CD4-positive, alpha-beta T cell (primary cell): Measurements from ENCODE around the gene ZFP57. TPM values are rescaled to one million over a fixed set of nuclear protein-coding genes. Genes with fewer than 3 reads are reported as not detected.

Source experiments
- ATAC-seq: fragments of 200-7000 bp; cut with Tn5 transposase; one replicate; pipeline ENCODE4 v1.10.0; 2022; ENCODE audit warnings: mild to moderate bottlenecking; ENCODE audit not compliant: poor library complexity
- CTCF ChIA-PET: fragments of 350-600 bp; sonication (Branson Sonifier 250); formaldehyde crosslinking; loops from one replicate; lab custom pipeline; 2021; ENCODE audit warnings: antibody characterized with exemption, inconsistent platforms; lab: Charles Lee
- POLR2A ChIA-PET: fragments of 350-600 bp; sonication (Branson Sonifier 250); formaldehyde crosslinking; loops from one replicate; lab custom pipeline; 2021; ENCODE audit warnings: antibody characterized with exemption, inconsistent platforms; lab: Charles Lee
- DNase-seq, 14 experiments: peaks; one replicate each; pipeline ENCODE4 v3.0.0-alpha.2; 2013 to 2020; ENCODE audit warnings: mixed read lengths in 2 of 14
- H3K27ac ChIP-seq, 2 donors: one replicate each; pipeline versions ENCODE4 v1.5.1 to v1.7.0; 2013; ENCODE audit warnings: low read length in 2 of 2, low read depth in 1 of 2, mild to moderate bottlenecking in 1 of 2
- H3K27me3 ChIP-seq, 2 experiments: 1 replicate in 1 of 2; 2 replicates in 1 of 2; pipeline versions ENCODE4 v1.6.1 to v1.7.0; 2013; ENCODE audit warnings: low read length in 2 of 2, control low read depth in 1 of 2, mild to moderate bottlenecking in 1 of 2, moderate library complexity in 1 of 2; ENCODE audit not compliant: insufficient read depth in 2 of 2, control insufficient read depth in 1 of 2
- H3K36me3 ChIP-seq: one replicate; pipeline ENCODE4 v1.6.1; 2013; ENCODE audit warnings: low read length, control low read depth; ENCODE audit not compliant: insufficient read depth
- H3K4me1 ChIP-seq: one replicate; pipeline ENCODE4 v1.6.1; 2013; ENCODE audit warnings: low read length, control low read depth; ENCODE audit not compliant: insufficient read depth
- H3K4me3 ChIP-seq: one replicate; pipeline ENCODE4 v1.5.1; 2013; ENCODE audit warnings: mild to moderate bottlenecking, low read length, moderate library complexity
- H3K9me3 ChIP-seq, 2 experiments: 1 replicate in 1 of 2; 2 replicates in 1 of 2; pipeline versions ENCODE4 v1.6.1 to v1.7.0; 2013; ENCODE audit warnings: low read length in 2 of 2, mild to moderate bottlenecking in 2 of 2, control low read depth in 1 of 2, moderate library complexity in 1 of 2; ENCODE audit not compliant: control insufficient read depth in 1 of 2, insufficient read depth in 1 of 2
- H3K27ac Mint-ChIP-seq: one replicate; pipeline ENCODE4 v1.8.0; 2020; ENCODE audit warnings: mixed read lengths
- H3K27me3 Mint-ChIP-seq: one replicate; pipeline ENCODE4 v1.8.0; 2021; ENCODE audit warnings: mixed read lengths
- H3K36me3 Mint-ChIP-seq: one replicate; pipeline ENCODE4 v1.8.0; 2021; ENCODE audit warnings: low read depth, mixed read lengths
- H3K4me1 Mint-ChIP-seq: one replicate; pipeline ENCODE4 v1.8.0; 2021; ENCODE audit warnings: low read depth, mixed read lengths
- H3K4me3 Mint-ChIP-seq: one replicate; pipeline ENCODE4 v1.8.0; 2020; ENCODE audit warnings: mild to moderate bottlenecking, mixed read lengths
- H3K9me3 Mint-ChIP-seq: one replicate; pipeline ENCODE4 v1.8.0; 2020; ENCODE audit warnings: mixed read lengths
- intact Hi-C, 2 experiments: fragments of 100-400 bp; cut with DNase I in 1 of 2; cut with micrococcal nuclease in 1 of 2; formaldehyde crosslinking; loops; one replicate each; pipeline versions ENCODE4 v1.15.1 to v1.9.0; 2023 to 2025; cut with DNase I, micrococcal nuclease
- total RNA-seq, 174 experiments: library from RNA in 2 of 174; stranded (reverse) in 2 of 174; gene quantifications; one replicate each; pipeline ENCODE4 v1.2.3 and lab custom pipeline; 2021 to 2026
- TF ChIP-seq, protein P1 (sequence below): fragments of 200-600 bp; IDR thresholded peaks from one replicate; pipeline ENCODE4 v1.8.0; 2022; ENCODE audit warnings: antibody characterized with exemption, mild to moderate bottlenecking

ZFP57 gene
- total RNA-seq, 2 experiments from 2014 or later, result not detected

DNA sequence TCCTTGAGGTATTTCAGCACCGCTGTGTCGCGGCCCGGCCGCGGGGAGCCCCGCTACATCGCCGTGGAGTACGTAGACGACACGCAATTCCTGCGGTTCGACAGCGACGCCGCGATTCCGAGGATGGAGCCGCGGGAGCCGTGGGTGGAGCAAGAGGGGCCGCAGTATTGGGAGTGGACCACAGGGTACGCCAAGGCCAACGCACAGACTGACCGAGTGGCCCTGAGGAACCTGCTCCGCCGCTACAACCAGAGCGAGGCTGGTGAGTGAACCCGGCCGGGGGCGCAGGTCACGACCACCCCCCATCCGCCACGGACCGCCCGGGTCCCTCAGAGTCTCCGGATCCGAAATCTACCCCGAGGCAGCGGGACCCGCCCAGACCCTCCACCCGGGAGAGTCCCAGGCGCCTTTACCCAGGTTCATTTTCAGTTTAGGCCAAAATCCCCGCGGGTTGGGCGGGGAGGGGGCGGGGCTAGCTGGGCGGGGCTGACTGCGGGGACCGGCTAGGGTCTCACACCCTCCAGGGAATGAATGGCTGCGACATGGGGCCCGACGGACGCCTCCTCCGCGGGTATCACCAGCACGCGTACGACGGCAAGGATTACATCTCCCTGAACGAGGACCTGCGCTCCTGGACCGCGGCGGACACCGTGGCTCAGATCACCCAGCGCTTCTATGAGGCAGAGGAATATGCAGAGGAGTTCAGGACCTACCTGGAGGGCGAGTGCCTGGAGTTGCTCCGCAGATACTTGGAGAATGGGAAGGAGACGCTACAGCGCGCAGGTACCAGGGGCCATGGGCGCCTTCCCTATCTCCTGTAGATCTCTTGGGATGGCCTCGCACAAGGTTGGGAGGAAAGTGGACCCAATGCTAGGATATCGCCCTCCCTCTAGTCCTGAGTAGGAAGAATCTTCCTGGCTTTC, 43.0 kb upstream of the ZFP57 start:
- Histone ChIP-seq H3K4me3 (peak overlapping the region; percentile 100), H3K27ac (peak overlapping the region; percentile 99 to 100), H3K36me3 (peaks cover 54% of the 10 kb centered on the region), H3K9me3 (no peaks in the 10 kb centered on the region), H3K27me3 (no peaks in the 10 kb centered on the region), H3K4me1 (peaks cover 64% of the 10 kb centered on the region)
- peak overlapping the region; percentile 95 for H3K27ac Mint-ChIP-seq
- ChIA-PET POLR2A (interaction anchor here (4.3 kb wide), 1 partner anchor 15 kb away, joined by 65 read pairs; no protein-coding TSS in a partner anchor), CTCF (no interaction called here)
- intact Hi-C loops, result loop anchor here (5.0 to 10.0 kb wide), 2 partner anchors 72 to 241 kb away; no protein-coding TSS in a partner anchor
- ATAC-seq (peak; percentile 28), DNase-seq (peak; percentile 49 to 88 (median 74))
- peaks cover 76% of the 10 kb centered on the region for H3K4me1 Mint-ChIP-seq
- H3K27me3 Mint-ChIP-seq, result no peaks in the 10 kb centered on the region
- H3K9me3 Mint-ChIP-seq, result no peaks in the 10 kb centered on the region
- peak overlapping the region; percentile 97 for H3K4me3 Mint-ChIP-seq
- H3K36me3 Mint-ChIP-seq, result peaks cover 67% of the 10 kb centered on the region
- TF ChIP-seq, protein P1, sequence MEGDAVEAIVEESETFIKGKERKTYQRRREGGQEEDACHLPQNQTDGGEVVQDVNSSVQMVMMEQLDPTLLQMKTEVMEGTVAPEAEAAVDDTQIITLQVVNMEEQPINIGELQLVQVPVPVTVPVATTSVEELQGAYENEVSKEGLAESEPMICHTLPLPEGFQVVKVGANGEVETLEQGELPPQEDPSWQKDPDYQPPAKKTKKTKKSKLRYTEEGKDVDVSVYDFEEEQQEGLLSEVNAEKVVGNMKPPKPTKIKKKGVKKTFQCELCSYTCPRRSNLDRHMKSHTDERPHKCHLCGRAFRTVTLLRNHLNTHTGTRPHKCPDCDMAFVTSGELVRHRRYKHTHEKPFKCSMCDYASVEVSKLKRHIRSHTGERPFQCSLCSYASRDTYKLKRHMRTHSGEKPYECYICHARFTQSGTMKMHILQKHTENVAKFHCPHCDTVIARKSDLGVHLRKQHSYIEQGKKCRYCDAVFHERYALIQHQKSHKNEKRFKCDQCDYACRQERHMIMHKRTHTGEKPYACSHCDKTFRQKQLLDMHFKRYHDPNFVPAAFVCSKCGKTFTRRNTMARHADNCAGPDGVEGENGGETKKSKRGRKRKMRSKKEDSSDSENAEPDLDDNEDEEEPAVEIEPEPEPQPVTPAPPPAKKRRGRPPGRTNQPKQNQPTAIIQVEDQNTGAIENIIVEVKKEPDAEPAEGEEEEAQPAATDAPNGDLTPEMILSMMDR, result no peak

DNA sequence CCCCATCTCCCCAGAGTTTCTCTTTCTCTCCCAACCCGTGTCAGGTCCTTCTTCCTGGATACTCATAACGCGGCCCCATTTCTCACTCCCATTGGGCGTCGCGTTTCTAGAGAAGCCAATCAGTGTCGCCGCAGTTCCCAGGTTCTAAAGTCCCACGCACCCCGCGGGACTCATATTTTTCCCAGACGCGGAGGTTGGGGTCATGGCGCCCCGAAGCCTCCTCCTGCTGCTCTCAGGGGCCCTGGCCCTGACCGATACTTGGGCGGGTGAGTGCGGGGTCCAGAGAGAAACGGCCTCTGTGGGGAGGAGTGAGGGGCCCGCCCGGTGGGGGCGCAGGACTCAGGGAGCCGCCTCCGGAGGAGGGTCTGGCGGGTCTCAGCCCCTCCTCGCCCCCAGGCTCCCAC, 42.3 kb upstream of the ZFP57 start, which contains the start of gene HLA-F:
HLA-F (plus strand) TSS at position 173 of the 404 bp plus-strand sequence; CDS start at position 203, 30 bp downstream.
- TF ChIP-seq, protein P1, result no peak
- H3K4me3 Mint-ChIP-seq, result peak within 1 kb of the TSS; percentile 97
- H3K27me3 ChIP-seq, result no peaks in the 10 kb centered on the region
- H3K27ac ChIP-seq, result peak within 1 kb of the TSS; percentile 99 to 100
- intact Hi-C loops, result loop anchor here (5.0 to 10.0 kb wide), 2 partner anchors 71 to 242 kb away; no protein-coding TSS in a partner anchor
- ChIA-PET POLR2A (interaction anchor here (1.2 to 4.3 kb wide), 4 partner anchors 15 to 29 kb away, joined by 4 to 65 read pairs (median 6); no protein-coding TSS in a partner anchor), CTCF (no interaction called here)
- peak within 1 kb of the TSS; percentile 95 for H3K27ac Mint-ChIP-seq
- DNase-seq (peak in 13 of 14 experiments; percentile 69 to 96 (median 79)), ATAC-seq (peak; percentile 90)
- peaks cover 70% of the 10 kb centered on the region for H3K4me1 Mint-ChIP-seq
- H3K4me3 ChIP-seq, result peak within 1 kb of the TSS; percentile 100
- H3K27me3 Mint-ChIP-seq, result no peaks in the 10 kb centered on the region
- peaks cover 63% of the 10 kb centered on the region for H3K4me1 ChIP-seq
- H3K36me3 Mint-ChIP-seq, result peaks cover 60% of the 10 kb centered on the region
- peaks cover 48% of the 10 kb centered on the region for H3K36me3 ChIP-seq
- no peaks in the 10 kb centered on the region for H3K9me3 ChIP-seq
- H3K9me3 Mint-ChIP-seq, result no peaks in the 10 kb centered on the region

DNA sequence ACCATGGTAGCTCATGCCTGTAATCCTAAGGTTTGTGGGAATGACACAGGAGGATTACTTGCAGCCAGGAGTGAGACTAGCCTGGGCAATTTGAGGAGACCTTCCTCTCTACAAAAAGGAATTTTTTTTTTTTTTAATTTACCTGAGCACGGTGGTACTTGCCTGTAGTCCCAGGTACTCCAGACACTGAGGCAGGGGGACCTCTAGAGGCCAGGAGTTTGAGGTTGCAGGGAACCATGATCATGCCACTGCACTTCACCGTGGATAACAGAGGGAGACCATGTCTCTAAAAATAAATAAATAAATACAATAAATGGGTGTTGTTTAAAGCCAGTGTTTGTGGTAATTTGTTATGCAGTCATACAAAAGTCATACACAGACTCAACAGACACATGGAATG, 39.9 kb upstream of the ZFP57 start:
- Histone ChIP-seq H3K4me3 (no peak overlapping the region), H3K9me3 (no peaks in the 10 kb centered on the region), H3K27ac (no peak overlapping the region), H3K4me1 (peaks cover 42% of the 10 kb centered on the region), H3K27me3 (no peaks in the 10 kb centered on the region), H3K36me3 (peaks cover 24% of the 10 kb centered on the region)
- H3K27me3 Mint-ChIP-seq, result no peaks in the 10 kb centered on the region
- DNase-seq (peak in 6 of 14 experiments; percentile 36 to 74 (median 58)), ATAC-seq (no peak)
- no peaks in the 10 kb centered on the region for H3K9me3 Mint-ChIP-seq
- H3K36me3 Mint-ChIP-seq, result peaks cover 36% of the 10 kb centered on the region
- CTCF ChIA-PET, result interaction anchor here (0.8 to 2.7 kb wide), 3 partner anchors 12 to 67 kb away, joined by 3 to 17 read pairs (median 3); no protein-coding TSS in a partner anchor
- peaks cover 46% of the 10 kb centered on the region for H3K4me1 Mint-ChIP-seq
- TF ChIP-seq, protein P1, result peak; percentile 32
- intact Hi-C loops, result loop anchor here (5.0 to 10.0 kb wide), 2 partner anchors 69 to 244 kb away; no protein-coding TSS in a partner anchor
- POLR2A ChIA-PET, result interaction anchor here (0.7 to 4.3 kb wide), 2 partner anchors 12 to 13 kb away, joined by 3 to 65 read pairs; no protein-coding TSS in a partner anchor
- no peak overlapping the region for H3K4me3 Mint-ChIP-seq
- H3K27ac Mint-ChIP-seq, result no peak overlapping the region
